Measurements from ENCODE around the gene NKX2-3.

Gene NKX2-3

GRCh38 chr10:99525897-99526296, 6.8 kb upstream of the NKX2-3 start:
- DNase-seq = no peak

- no peak for DNase-seq
Measured at GRCh38 chr10:99526861-99527504, 5.8 kb upstream of the NKX2-3 start.

- DNase-seq = no peak
Measured at GRCh38 chr10:99527526-99528493, 4.9 kb upstream of the NKX2-3 start.

- DNase-seq = no peak
Measured at GRCh38 chr10:99528494-99529441, 4.0 kb upstream of the NKX2-3 start.

GRCh38 chr10:99529591-99530107, 3.1 kb upstream of the NKX2-3 start:
- no peak for DNase-seq

- DNase-seq = no peak
Measured at GRCh38 chr10:99530108-99531025, 2.4 kb upstream of the NKX2-3 start.

GRCh38 chr10:99531026-99531695, 1.6 kb upstream of the NKX2-3 start:
- DNase-seq = no peak

GRCh38 chr10:99531696-99532593, 797 bp upstream of the NKX2-3 start:
- no peak for DNase-seq

- DNase-seq = no peak
Measured at GRCh38 chr10:99533496-99534449, 1.0 kb downstream of the NKX2-3 start.

- DNase-seq = no peak
Measured at GRCh38 chr10:99534450-99534938, 1.8 kb downstream of the NKX2-3 start.

GRCh38 chr10:99534939-99535763, 2.4 kb downstream of the NKX2-3 start:
- no peak for DNase-seq

- DNase-seq = no peak
Measured at GRCh38 chr10:99535764-99536337, 3.1 kb downstream of the NKX2-3 start.

GRCh38 chr10:99536338-99537085, 3.8 kb downstream of the NKX2-3 start:
- DNase-seq = no peak

- DNase-seq = no peak
Measured at GRCh38 chr10:99537086-99537988, 4.6 kb downstream of the NKX2-3 start.

All from anterior cingulate cortex (tissue), 58 donors.